Suprapubic skin (tissue), 4 donors: ENCODE data around the gene ZMYND15.

Experiments used
- CTCF ChIP-seq, 2 donors: fragments of 200-600 bp in 1 of 2; fragments of 450-650 bp in 1 of 2; sonication (generic) in 1 of 2; IDR thresholded peaks; one replicate each; pipeline ENCODE4 v1.5.1; 2016 to 2019; ENCODE audit warnings: antibody characterized with exemption in 2 of 2, mild to moderate bottlenecking in 1 of 2, moderate library complexity in 1 of 2
- EP300 ChIP-seq: sonication (generic); formaldehyde crosslinking; IDR thresholded peaks from one replicate; pipeline ENCODE4 v1.6.1; 2017; ENCODE audit warnings: antibody characterized with exemption
- POLR2A ChIP-seq, 2 donors: fragments of 450-650 bp; IDR thresholded peaks; one replicate each; pipeline ENCODE4 v1.6.1; 2017; ENCODE audit warnings: antibody characterized with exemption in 2 of 2, mild to moderate bottlenecking in 2 of 2, moderate library complexity in 2 of 2
- POLR2AphosphoS5 ChIP-seq, 3 donors: sonication (generic); formaldehyde crosslinking; IDR thresholded peaks; one replicate each; pipeline ENCODE4 v1.6.1; 2017; ENCODE audit warnings: antibody characterized with exemption in 3 of 3

GRCh38 chr17:4721203-4722135 is 18.2 kb upstream of the ZMYND15 start:
- no peak for TF ChIP-seq POLR2A (IDR thresholded peaks at IDR 0.05)
- no peak for TF ChIP-seq CTCF (IDR thresholded peaks at IDR 0.05)
- TF ChIP-seq POLR2AphosphoS5 (IDR thresholded peaks at IDR 0.05), result no peak
- TF ChIP-seq EP300, result no peak
